AG20443 (cell line): Measurements from ENCODE around the gene PRR35.

ENCODE experiments used
- DNase-seq: peaks from one replicate; pipeline ENCODE4 v3.0.0; 2012; ENCODE audit warnings: low spot score, mixed read lengths

PRR35 gene

GRCh38 chr16:580141-580945, 20.1 kb downstream of the PRR35 start:
- DNase-seq, result no peak

GRCh38 chr16:580946-581498, 20.8 kb downstream of the PRR35 start:
- DNase-seq, result no peak

- no peak for DNase-seq
These were observed 22.0 kb downstream of the PRR35 start for GRCh38 chr16:582218-582613.

GRCh38 chr16:582614-583331, 22.6 kb downstream of the PRR35 start:
- DNase-seq, result no peak

- no peak for DNase-seq
These were observed 23.2 kb downstream of the PRR35 start for GRCh38 chr16:583470-583814.

GRCh38 chr16:583815-584591, 23.8 kb downstream of the PRR35 start:
- no peak for DNase-seq

- no peak for DNase-seq
These were observed 25.2 kb downstream of the PRR35 start for GRCh38 chr16:585351-585750.

GRCh38 chr16:586047-586644, 26.0 kb downstream of the PRR35 start:
- no peak for DNase-seq

GRCh38 chr16:586645-587590, 26.7 kb downstream of the PRR35 start:
- no peak for DNase-seq

- peak; percentile 47 for DNase-seq
These were observed 28.4 kb downstream of the PRR35 start for GRCh38 chr16:588639-588888.

- DNase-seq, result peak; percentile 94
These were observed 28.9 kb downstream of the PRR35 start for GRCh38 chr16:588889-589657.

- peak; percentile 98 for DNase-seq
These were observed 29.5 kb downstream of the PRR35 start, which contains the start of gene RAB40C for GRCh38 chr16:589658-590187. RAB40C (plus strand) TSS chr16:590066; CDS start chr16:590292, 226 bp downstream.

GRCh38 chr16:590188-590814, 30.1 kb downstream of the PRR35 start:
- DNase-seq, result peak; percentile 76

- DNase-seq, result no peak
These were observed 30.6 kb downstream of the PRR35 start for GRCh38 chr16:590815-591200.

GRCh38 chr16:591231-591630, 31.0 kb downstream of the PRR35 start:
- DNase-seq, result no peak

GRCh38 chr16:591892-592517, 31.8 kb downstream of the PRR35 start:
- DNase-seq, result no peak

- DNase-seq, result no peak
These were observed 32.5 kb downstream of the PRR35 start for GRCh38 chr16:592518-593306.

- no peak for DNase-seq
These were observed 33.2 kb downstream of the PRR35 start for GRCh38 chr16:593406-593805.
